Frontal cortex (tissue), 4 donors: ENCODE data around the gene TMEM217. TPM values are rescaled to one million over a fixed set of nuclear protein-coding genes. Genes with fewer than 3 reads are reported as not detected.
A peak's percentile ranks its signal among the peaks of the same experiment; 100 is the strongest.

ENCODE experiments used
- DNase-seq, 2 donors: peaks; one replicate each; pipeline ENCODE4 v3.0.0; 2012; ENCODE audit warnings: low spot score in 2 of 2
- FAIRE-seq: peaks from 2 replicates; lab custom pipeline; 2012; peaks lifted over from hg19 to GRCh38; lab: Jason Lieb, UNC
- small RNA-seq: library from RNA; depleted of rRNA; stranded (forward); fragments of <200 nt; gene quantifications from one replicate; pipeline ENCODE3, GENCODE V24; 2014
- total RNA-seq: library from RNA; depleted of rRNA; stranded (reverse); fragments of >200 nt; gene quantifications from one replicate; pipeline ENCODE4 v1.2.3, GENCODE V29; 2014
- donor health status: control.
- donor health status: control.
- donor health status: control.

The TMEM217 gene
- total RNA-seq, 1 donor from 2014 or later, result 1.2 TPM

DNA sequence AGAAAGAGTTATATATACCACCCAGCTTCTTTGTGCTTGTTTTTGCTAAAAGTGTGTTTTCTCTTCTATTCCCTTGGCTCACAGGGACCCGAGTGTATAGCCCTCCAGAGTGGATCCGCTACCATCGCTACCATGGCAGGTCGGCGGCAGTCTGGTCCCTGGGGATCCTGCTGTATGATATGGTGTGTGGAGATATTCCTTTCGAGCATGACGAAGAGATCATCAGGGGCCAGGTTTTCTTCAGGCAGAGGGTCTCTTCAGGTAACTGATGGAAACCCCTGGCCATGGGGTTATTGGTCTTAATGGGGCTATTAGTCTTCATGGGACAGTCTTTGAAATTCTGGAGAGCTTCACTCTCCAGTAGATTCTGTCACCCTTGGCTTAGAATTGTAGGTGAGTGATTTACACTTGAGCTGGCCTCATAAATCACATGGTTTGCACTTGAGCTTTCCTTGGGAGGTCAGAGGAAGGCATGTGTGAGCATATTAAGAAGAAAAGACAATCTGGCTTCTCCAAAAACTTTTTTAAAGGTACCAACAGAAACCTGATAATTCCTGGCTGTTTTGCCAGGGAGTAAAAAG, 84.9 kb downstream of the TMEM217 start:
- DNase-seq (no peak), FAIRE-seq (no peak)

DNA sequence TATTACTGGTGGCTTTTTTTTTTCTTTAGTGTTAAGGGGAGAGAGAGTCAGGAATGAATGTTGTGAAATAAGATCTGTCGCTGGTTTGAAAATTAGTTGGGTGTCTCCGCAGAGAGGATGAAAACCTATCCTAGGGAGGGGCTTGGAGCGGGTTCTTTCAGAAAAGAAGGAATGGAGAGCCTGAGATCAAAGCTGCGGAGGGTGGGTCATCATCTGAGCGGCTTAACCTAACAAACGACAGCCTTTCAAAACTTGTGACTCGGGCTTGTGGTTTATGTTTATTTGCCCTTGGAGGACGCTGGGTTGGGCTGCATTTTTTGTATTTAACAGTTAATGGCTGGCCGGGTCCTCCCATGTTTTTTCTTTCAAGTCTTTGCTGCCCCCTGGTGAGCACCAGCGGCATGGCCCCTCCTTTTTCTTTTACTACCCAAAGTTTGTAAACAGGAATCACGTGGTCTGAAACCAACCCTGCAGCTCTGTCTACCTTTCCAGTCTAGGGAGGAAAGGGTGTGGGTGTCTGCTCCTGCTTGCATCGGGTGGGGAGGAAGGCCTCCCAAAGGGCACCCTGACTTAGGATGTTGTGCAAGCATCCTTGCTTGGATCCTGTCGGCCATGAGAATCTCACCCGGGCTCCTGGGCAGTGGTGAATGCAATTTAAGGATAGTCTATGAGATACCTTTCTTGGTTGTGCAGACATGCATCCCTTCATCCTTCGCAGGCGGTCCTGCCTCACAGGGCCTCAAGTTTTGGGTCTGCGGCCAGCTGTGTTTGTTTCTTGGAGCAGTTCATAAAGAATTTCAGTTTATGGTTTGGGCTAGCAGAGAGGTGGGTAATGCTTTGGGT, 85.8 kb downstream of the TMEM217 start:
- FAIRE-seq (no peak), DNase-seq (peak; percentile 77)

DNA sequence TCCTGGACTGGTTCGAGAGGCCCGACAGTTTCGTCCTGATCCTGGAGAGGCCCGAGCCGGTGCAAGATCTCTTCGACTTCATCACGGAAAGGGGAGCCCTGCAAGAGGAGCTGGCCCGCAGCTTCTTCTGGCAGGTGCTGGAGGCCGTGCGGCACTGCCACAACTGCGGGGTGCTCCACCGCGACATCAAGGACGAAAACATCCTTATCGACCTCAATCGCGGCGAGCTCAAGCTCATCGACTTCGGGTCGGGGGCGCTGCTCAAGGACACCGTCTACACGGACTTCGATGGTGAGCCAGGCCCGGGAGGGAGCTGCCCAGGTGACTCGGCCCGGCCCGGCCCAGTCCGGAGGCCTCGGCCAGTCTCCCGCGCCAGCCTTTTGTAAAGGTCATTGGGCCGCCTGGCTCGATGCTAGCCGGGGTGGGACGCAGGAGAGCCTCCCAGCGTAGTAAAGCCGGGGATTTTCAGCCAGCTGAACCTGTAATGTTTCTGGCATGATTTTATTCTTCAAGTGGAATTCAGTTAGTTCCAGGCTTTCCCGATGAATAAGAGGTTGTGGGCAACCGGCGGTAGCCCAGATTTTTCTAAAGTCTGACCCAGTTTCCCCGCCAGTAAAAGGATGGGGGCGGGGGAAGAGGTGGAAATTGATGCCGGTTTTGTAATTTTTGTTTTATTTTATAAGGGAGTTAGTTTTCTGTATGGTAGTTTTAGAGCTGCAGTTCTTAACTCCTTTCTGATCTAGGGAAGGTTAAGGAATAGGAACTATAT, 86.6 kb downstream of the TMEM217 start:
- FAIRE-seq (no peak), DNase-seq (peak in 1 of 2 donors; percentile 31)

DNA sequence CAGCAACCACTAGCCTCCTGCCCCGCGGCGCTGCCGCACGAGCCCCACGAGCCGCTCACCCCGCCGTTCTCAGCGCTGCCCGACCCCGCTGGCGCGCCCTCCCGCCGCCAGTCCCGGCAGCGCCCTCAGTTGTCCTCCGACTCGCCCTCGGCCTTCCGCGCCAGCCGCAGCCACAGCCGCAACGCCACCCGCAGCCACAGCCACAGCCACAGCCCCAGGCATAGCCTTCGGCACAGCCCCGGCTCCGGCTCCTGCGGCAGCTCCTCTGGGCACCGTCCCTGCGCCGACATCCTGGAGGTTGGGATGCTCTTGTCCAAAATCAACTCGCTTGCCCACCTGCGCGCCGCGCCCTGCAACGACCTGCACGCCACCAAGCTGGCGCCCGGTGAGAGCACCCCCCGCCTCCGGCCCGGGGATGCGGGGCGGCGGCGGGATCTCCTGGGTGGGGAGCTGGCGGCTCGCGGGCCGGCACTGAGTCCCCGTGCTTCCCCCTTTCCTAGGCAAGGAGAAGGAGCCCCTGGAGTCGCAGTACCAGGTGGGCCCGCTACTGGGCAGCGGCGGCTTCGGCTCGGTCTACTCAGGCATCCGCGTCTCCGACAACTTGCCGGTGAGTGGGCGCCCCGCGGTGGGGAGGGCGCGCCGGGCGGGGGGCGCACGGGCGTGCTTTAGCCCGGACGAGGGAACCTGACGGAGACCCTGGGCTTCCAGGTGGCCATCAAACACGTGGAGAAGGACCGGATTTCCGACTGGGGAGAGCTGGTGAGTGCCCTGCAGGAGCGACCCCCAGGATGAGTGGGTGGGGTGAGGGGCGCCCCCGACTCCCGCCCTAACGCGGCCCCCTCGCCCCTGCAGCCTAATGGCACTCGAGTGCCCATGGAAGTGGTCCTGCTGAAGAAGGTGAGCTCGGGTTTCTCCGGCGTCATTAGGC, 87.4 kb downstream of the TMEM217 start:
- DNase-seq (peak in 1 of 2 donors; percentile 48), FAIRE-seq (no peak)

DNA sequence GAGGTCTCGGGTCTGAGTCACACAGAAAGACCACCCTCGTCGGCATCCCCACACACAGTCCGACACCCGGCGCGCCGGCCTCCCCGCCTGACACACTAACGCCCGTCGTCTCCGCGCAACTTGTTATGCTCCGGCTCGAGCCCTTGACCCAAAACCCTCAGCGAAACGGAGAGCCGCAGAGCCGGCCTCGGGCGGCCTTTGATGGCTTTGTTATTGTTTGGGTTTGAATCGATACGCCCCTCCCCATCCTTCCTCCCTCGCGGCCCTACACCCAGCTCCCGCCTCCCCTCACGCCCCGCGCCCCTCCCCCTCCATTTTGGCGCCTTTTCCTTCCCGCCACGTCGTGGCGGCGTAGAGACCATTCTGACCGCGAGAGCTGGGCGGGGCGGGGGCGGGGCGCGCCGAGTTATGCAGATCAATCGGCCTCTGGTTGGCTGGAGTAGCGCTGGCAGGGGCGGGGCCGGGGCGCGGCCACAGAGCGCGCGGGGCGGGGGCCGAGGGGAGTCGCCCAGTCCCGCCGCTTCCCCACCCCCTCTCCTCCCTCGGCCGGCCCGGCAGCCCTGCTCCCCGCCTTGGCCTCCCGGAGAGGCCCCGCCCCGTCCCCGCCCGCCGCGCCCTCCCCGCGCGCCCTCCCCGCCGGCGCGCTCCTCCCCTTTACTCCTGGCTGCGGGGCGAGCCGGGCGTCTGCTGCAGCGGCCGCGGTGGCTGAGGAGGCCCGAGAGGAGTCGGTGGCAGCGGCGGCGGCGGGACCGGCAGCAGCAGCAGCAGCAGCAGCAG, 88.3 kb downstream of the TMEM217 start, which contains the start of gene PIM1:
TSS of gene PIM1 (plus strand) at position 657 of the 777 bp plus-strand sequence. CDS start 424 bp downstream, outside the sequence.
- peak; percentile 98 to 99 for DNase-seq
- FAIRE-seq, result no peak

DNA sequence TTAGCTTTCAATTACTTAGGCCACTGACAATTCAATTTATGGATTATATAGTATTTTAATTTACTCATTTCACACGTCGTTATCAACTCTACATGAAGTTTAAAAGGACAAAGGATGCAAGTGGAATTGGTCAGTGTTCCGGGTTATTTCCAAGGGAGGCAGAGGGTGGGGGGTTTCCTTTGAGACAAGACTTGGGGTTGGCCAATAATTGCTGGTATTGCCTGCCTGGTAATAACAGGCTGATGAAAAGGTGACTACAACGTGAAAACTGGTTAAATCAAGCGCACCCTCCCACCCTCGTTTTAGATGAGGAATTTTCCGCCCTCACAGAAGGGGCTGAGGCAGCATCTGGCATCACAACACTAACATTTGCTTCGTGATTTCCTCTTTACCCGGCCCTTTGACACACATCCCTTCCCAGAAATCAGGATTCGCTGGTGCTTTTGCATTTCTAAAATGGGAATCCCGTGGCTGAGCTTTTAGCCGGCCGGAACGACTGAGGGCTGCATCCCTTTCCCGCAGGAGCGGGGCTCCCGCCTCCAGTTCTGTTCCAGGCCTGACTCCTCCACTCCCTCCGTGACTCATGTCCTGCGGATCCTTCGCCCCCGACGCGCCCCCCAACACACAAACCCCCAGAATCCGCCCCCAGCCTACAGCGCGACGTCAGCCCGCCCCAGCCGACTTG, 89.0 kb downstream of the TMEM217 start:
- DNase-seq, result peak; percentile 44 to 65
- no peak for FAIRE-seq

DNA sequence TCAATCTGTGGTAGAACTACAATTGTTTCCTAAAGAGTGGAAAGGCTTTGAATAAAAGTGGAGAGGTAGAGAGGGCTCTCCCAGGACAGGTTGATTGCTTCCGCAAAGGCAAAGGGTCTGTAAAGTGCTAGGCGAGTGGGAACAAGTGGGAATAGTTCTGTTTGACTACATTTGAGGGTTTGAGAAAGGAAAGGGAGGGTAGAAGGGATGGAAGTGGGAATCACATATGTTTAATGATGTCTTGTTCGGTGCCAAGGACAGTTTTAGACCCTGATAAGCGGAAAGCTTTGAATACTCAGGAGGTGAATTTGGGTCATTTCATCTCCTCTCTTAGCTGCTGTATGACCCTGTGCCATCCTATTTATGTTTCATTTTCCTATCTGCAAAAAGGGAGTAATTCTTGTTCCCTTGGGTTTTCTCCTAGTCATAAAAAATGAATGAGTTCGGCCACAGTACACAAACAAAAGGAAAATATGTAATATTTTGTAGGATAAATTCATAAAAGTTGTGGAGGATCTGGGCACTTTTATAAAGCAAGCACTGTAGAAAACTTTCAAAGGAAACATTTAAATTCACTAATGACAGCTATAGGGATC, 89.7 kb downstream of the TMEM217 start:
- no peak for FAIRE-seq
- DNase-seq, result no peak

DNA sequence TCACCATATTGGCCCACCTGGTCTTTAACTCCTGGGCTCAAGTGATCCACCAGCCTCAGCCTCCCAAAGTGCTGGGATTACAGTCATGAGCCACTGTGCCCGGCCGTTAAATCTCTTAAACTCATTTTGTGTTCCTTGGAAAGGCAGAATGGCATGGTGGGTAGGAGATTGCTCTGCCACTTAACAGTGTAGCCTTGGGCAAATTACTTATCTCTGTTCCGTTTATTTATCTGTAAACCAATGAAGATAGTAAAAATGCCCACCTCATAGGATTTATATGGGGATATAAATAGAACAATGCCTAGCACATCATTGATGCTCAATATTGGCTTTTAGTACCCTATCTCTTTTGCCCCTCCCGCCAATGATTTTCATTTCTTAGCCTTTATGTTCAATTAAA, 95.2 kb downstream of the TMEM217 start:
- FAIRE-seq, result no peak

More for the DNA sequence above, 95.2 kb downstream of the TMEM217 start:
- DNase-seq, result no peak

Small RNA genes lying within 50 kb of the gene (small RNA-seq; reads per million reads assigned to genes)
- gene AL096712.1, result not detected

Other genes with a start within 250 kb of the TMEM217 start
- gene PIM1, start 88.0 kb downstream of the TMEM217 start, total RNA-seq, result 20.4 TPM
- 8.2 TPM for gene TBC1D22B, start 372 bp downstream of the TMEM217 start, total RNA-seq
- gene RNF8, start 95.8 kb upstream of the TMEM217 start, total RNA-seq, result 24.1 TPM
- gene CMTR1, start 175.1 kb upstream of the TMEM217 start, total RNA-seq, result 31.0 TPM
- 17.5 TPM for gene CCDC167, start 241.7 kb upstream of the TMEM217 start, total RNA-seq